Right renal cortex interstitium (tissue), 3 donors: ENCODE data around the gene BCL2L13. TPM values are rescaled to one million over a fixed set of nuclear protein-coding genes. Genes with fewer than 3 reads are reported as not detected.
"Not testable (repeated sequence)": the region's sequence is repeated elsewhere in the genome, so short reads cannot be mapped to it uniquely, and the experiment has no call there.

Source experiments
- DNase-seq, 3 donors: peaks; one replicate each; pipeline ENCODE4 v3.0.0-alpha.2; 2013; ENCODE audit warnings: low read depth in 3 of 3, low spot score in 2 of 3
- polyA plus RNA-seq, 3 donors: library from polyadenylated mRNA; unstranded; fragments of 120-200 nt; gene quantifications; one replicate each; pipeline ENCODE4 v1.2.1, GENCODE V29; 2013; ENCODE audit not compliant: insufficient read length in 3 of 3

The BCL2L13 gene
- polyA plus RNA-seq, 3 donors: 46.3 to 52.3 (median 49.2) TPM

DNA sequence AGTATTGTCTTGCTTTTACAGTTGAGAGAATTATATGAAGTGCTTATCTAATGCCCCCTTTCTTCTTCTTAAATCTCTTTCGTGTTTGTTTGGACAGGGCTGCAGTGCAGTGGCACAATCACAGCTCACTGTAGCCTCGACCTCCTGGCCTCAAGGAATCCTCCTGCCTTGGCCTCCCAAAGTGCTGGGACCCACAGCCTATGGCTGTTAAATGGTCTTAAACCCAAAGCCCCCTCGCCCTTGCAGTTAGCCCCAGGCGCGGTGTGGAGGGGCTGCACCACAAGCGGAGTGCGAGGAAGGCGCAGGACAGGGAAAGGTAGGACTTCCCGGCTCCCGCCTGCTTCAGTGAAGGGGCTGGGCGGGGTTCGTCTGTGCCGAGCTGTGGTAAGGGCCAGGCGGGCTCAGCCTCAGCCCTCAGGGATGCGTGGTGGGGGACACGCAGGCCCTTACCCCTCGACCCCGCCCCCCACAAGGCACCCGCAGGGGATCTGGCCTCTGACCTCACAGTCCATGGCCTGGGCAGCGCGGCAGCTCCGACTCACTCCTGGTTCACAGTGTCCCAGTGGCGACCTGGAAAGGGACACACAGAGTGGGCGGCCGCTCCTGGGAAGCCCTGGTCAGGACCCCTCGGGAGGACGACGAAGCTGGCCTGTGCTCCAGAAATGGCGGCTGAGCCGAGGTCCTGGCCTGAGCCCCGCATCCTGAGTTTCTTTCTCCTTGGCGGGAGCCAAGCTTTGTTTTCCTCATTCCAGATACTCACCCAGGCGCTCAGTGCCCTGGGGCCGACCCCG is 111.2 kb downstream of the BCL2L13 start:
- no peak for DNase-seq

DNA sequence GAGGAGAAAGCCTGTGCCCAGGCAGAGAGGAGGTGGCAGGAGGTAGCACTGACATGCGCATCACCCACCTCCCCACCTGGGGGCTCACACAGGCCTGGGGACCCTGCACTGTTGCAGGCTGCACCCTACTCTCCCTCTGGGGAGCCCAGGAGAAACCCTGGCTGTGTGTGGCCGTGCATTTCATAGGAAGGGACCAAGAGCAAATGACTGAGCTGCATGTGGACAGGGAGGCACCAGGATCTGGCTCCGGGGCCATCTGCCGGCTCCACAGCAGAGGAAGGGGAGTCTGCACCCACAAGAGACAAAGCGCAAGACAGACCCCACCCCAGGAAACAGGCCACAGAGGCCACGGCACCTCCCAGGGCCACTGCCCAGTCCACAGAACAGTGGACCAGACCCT is 113.0 kb downstream of the BCL2L13 start:
- DNase-seq: no peak

DNA sequence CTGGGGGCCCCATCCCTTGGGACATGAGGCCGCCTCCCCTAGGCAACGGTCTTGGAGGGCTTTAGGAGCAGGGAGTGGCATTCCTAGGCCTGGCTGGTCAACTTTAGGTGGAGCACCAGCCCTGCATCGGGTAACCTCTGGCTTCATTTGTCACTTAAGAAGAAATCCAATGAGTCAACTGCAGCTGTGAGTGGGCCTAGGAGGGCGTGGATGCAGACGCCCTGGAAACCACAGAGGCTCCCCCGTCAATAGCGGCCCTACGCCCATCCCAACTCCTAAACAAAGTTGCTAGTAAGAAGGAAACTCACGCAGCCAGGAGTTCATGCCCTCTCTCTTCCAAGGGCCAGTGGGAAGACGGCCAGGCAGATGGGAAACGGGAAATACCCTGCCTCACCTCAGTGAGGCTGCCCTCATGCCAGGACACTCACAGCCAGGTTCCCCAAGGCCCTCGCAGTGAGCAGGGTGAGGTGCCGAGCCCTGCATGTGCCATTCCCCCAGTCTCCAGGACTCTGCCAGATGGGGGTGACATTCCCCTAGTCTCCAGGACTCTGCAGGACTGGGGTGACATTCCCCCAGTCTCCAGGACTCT is 114.9 kb downstream of the BCL2L13 start:
- DNase-seq: no peak

DNA sequence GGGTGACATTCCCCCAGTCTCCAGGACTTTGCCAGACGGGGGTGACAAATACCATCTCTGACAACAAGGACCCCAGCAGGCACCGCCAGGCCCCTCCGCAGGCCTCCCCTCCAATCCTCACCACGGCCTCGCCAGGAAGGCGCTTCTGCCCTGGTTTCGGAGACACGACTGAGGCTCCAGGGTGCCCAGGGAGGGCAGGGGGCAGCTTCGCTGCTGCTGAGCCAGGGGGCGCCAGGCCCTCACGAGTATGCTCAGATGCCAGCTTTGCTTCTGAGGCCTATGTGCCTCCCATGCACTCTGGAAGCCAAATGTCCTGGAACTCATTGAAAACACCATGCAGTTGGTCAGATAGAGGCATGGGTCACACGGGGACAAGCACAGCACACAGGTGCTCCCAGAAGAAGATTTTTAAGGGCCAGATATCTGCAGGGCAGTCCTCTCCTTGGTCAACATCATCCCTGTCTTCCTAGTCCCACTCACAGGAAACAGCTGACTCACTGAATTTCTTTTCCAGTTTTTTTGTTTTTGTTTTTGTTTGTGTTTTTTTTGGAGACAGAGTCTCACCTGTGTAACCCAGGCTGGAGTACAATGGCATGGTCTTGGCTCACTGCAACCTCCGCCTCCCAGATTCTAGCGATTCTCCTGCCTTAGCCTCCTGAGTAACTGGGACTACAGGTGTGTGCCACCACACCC is 115.8 kb downstream of the BCL2L13 start:
- DNase-seq: no peak

DNA sequence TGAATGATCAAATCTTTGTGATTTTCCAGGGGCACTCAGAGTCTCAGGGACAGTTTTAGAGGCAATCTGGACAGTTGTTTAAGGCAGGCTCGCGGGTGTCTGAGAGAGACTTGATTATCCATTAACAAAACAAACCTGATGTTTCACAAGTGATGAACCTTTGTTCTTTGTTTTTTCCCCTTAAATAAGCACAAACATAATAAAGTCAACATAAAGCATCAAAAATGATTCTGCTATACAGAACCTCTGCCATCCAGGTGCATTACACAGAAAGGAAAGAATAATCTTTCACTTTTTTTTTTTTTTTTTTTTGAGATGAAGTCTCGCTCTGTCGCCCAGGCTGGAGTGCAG is 122.6 kb downstream of the BCL2L13 start:
- DNase-seq: no peak

DNA sequence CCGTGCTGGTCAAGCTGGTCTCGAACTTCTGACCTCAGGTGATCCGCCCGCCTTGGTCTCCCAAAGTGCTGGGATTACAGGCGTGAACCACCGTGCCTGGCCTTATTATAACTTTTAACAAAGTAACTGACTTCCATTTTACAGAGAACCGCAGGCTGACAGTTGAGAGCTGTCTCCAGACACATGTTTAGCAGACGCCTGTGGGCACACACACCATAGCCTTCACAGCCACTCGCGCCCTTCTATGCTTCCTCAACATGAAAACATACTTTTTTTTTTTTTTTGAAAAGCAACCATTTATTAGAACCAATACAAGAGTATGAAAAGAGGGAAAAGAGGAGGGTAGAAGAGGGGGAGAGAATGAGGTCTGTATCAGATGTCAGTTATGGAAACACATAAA is 124.9 kb downstream of the BCL2L13 start:
- DNase-seq: not testable (repeated sequence)

DNA sequence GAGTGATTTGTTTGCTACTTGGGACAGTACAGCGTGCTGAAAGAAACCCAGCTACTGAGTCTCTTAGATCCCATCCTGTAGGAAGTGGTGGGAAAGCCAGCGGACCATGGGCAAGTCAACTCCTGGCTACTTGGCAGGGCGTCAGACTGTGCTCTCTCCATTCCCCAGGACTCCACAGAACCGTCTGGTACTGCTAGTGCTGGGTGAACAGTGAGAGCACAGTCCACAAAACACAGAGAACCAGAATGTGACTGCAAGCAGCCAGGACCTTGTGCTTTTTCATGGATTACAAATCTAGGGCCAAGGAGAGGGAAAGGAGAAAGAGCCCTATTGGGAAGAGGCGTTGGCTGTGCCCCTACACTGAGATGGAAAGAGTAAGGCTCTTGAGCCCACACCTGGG is 125.5 kb downstream of the BCL2L13 start:
- no peak for DNase-seq

DNA sequence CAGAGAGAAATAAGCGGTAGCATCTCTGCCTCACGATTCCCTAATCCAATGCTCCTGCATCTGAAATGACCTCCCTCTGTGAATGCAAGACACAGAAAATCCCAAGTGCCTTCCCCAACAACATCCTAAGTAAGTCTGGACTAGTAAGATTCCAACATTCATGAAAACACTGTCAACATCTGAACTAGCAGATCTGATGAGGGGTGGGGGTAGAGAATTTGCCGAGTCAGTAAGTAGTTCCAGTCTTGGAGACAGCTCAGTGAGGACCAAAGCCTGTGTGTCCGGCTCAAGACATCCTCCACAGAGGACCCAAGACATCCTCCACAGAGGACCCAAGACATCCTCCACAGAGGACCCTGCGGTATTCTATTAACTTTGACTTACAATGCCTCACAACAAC is 126.3 kb downstream of the BCL2L13 start:
- not testable (repeated sequence) for DNase-seq

DNA sequence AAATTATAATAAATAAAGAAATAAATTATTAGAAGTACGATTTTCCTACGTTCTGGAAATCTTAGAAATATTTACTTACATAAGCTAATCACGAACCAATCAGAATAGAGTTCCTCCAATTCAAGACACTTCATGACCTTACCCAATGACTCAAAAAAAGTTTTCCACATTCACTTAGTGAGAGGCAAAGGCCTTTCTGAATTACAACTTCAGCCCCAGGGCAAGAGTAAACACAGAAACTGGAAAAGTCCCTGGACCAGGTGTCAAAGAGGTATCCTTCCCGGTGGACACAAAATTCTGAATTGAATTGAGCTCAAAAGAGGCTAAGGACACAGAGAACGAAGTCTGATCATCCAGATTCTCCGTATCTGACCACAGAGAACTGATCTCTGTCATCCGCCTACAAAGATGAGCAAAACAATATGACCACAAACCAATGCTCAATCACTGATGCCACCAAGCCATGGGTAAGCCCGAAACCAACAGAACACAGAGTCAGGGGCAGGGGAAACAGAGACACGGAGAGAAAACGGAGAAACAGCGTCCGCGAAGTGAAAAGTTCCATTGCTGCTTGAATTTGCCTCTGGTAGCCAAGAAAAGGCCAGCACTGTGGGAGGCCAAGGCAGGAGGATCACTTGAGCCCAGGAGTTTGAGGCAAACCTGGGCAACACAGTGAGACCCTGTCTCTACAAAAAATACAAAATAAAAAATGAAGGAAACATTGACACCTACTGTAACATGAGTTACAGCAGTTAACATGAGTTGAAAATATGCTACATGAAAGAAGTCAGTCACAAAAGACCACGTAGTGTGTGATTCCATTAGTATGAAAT is 128.9 kb downstream of the BCL2L13 start:
- DNase-seq: no peak

DNA sequence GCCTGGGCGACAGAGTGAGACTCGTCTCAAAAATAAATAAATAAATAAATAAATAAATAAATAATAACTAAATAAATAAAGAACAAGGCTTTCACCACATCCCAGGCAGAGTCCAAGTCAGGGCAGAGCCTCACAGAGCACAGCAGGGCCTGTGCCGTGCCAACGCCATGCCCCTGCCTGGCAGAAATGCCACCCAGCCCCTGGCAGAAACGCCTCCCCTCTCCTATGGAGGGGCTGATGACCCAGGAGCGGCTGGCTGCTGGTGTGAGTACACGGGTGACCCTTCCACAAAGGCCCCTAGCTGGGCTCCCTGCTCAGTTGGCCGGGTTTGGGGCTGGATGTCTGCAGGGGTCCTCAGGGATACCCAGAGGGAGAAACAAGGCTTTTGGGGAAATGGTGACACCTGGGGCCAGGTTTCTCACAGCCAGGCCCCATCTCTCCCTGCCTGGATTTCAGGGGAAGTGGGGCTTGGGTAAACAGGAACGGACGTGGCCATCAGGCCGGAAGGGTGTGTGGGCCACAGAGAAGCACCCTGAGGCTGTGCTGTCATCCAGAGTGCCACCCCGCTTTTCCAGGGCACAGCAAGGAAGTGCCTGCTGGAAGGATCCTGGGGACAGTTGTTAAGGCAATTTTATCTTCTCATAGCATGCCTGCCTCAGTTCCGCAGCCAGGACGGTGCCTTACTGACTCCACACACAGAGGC is 130.6 kb downstream of the BCL2L13 start:
- DNase-seq: no peak

DNA sequence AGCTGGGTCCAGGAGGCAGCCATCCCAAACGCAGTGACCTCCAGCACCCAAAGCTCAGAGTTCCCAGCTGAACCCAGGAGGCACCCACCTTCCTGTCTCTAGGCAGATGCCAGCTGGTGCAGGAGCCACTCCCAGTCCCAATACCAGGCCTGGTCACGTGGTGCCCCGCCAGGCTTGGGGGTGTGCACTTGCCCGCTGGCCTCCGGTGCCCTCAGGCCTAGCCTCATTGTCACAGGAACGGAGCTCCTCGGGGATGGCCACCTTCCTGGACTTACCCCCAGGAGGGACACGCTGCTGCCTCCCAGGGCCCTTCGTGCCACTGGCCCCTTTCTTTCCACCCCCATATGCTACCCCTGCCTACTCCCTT is 131.1 kb downstream of the BCL2L13 start:
- DNase-seq: no peak

DNA sequence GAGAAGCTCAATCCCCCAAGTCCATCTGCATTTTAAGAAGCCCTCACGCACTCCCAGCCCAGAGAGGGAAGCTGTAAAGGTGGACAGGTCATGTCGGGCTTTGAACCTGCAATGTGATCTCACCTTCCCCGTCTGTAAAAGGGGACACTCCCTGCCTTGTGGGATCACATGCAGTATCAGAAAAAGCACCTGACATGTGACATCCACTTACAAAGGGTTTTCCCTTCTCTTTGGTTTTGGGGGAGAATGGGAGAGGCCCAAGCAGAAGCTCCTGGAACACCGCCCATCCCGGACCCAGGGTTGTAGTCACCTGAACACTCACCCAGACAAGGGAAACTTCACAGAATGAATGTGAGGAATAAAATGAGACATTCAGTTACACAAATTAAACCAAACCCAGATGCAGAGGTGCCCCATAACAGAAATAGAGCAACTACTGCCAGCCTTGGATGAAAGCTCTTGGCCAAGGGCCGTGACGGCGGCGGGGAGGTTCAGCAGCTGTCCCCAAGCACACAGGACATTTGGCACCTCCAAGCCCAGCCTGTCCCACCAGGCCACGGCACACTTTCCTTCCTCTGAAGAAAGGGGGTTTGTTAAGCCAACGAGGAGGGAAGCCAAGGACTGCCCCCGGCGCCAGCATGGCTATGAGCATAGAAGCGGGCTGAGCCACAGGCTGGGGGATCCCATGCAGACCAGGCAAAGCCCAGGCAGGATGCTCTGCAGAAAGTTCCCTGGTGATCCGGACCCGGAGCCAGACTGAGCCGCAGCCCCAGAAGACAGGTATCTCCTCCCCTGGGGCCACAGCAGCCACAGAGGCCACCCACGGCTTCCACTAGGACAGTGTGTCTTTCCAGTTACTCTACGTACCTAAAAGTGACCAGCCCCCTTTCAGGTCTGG is 131.9 kb downstream of the BCL2L13 start:
- no peak for DNase-seq

DNA sequence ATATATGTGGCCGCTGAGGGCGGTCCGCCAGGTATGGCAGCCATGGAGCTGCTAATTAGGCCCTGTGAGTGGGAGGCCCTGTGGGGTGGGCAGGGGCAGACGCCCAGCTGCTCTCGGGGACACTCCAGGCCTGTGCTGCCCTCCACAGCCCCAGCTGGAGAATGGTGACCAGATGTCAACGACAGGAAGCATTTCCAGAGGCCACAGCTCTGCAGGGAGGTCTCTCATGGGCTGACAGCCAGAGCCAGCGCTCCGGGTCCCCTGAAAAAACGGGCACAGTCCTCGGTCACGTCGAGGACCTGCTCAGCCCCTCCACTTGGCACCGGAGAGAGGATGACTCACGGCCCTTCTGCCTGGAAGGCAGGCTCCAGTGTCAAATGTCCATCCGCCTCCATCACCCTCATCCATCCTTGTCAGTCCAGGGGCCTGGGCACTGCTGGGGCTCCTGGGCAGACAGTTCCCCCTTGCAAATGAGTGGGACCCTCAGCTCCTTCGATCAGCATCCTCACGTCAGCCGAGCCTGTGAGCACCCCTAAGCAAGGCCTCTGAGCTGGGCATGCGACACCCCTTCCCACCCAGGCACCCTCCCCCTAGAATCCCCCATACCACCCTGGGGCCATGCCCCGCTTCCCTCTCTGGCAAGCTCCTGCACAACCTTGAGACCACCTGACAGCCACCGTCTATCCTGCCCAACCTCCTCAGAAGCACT is 133.8 kb downstream of the BCL2L13 start:
- DNase-seq: no peak

DNA sequence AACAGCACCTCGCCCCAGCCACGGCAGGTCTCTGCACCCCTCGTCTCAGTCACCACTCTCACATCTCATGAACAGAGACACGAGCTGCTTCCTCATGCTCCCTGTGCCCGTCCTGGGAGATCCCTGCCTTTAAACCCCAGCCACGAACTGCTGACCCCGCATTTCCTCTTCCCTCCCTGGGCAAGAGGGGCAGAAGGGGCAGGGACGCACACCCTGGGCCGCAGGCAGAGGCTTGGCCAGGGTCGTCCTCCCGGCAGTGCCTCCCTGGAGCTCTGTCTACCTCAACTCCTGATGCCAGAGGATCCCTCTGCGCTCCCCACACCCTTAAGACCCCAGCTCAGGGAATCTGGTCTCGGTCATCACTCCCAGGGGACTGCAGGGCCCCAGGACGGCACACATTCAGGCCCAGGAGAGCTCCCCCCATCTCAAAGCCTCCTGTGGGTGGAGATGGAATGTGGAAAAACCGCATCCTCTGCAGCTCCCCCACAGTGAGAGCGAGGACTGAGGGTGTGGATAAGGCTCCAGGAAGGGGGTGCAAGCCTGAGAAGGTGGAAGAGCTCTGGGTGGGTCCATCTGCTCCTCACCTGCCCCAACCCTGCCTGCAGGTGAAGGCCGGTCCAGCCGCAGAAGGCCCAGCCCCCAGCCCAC is 134.5 kb downstream of the BCL2L13 start:
- DNase-seq: no peak

DNA sequence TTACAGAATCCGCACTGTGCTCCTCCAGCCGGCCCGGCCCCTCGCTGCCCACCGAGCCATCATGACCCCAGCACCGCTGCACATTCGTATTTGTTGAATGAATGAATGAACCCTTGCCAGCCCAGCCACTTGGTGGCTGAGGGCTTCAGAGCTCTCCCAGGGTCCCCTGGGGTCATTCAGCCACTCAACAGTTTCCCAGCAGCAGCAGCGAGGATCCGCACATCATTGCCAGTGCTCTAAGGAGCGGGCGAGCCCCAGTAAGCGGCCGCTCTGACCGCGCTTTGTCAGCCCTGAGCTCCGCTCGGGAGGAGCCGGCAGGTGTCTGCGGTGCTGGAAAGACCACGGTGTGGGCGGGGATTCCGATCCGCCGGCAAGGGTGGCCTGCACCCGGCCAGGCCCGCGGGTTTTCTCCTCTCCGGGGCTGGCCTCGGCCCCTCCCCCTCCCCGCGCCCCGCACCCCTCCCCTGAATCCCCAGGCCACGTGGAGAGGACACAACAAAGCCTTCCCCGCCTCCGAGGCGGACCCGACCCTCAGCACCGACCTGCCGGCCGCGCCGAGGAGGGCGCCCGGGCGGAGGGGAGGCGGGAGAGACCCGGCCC is 135.1 kb downstream of the BCL2L13 start:
- no peak for DNase-seq

DNA sequence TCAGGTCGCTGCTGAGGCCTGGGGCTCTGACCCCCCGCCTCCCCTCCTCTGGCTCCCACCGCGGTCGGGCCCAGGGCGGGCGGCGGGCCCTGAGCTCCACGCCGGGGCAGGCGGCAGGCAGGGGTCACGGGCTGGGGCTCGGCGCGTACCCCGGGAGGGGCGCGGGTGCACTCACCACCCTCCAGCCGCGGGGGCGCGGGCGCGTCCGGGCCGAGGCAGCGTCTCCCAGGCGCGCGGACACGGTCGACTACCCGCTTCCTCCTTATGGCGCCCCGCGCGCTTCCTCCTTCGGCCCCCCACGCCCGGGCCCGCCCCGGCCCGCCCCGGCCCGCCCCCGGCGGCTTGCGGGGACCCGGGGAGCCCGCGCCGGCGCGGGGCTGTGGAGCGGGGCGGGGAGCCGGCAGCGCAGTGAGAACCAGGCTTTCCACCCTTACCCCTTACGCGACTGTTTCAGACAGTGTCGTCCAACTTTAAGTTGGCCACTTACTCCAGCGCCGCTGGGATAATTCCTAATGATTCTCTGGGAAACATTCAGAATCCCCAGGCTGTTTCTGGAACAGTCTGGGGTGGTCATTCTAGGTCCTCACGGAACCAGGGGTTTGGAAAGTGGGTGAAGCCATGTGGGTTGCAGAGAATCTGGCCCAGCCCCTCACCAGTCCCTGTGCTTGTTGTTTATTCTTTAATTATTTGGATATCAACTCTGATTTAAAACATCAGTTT is 135.8 kb downstream of the BCL2L13 start, which contains the start of gene BID:
Gene BID (minus strand): TSS at position 264 of the 720 bp plus-strand sequence. CDS start 24,353 bp downstream, outside the sequence.
- no peak for DNase-seq
